ENCODE data around the gene ASB15.
"Not testable (repeated sequence)": the region's sequence is repeated elsewhere in the genome, so short reads cannot be mapped to it uniquely, and the experiment has no call there.

Gene ASB15

DNA sequence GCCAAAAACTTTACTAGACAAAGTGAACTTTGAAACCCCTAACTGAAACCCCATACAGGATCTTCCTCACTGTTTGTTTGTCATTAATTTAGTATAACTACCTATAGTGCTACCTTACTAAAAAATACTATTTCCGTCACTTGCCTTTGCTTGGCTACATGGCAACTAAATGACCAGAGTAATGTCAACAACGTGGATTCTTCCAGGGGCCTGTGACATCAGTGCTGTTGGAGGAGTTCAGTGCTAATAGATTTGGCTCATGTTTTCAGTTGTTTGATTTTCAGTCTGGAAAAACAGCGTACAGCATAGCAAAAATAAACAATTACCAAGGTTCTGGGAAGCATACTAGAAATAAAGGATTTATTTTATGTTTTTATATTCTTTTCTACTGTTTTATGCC lies 3.0 kb upstream of the ASB15 start:
- no peak for DNase-seq

DNA sequence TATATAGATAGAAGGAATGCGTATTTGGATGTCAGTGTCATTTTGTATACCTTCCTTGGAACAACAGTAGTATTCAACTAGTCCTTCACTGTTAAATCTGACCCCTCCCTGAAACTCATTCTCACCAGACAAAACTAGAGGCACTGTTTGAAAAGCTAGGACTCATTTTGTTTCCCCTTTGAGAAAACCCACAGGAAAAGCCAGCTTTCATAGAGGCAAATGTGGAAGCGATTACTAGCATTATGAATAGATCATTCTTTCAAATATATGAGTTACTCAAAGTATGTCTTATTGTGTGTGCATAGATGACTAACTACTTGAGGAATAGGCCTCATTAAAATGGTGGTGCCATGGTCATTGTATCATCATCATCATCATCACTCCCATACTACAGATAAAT lies 1.9 kb upstream of the ASB15 start:
- DNase-seq, result no peak

DNA sequence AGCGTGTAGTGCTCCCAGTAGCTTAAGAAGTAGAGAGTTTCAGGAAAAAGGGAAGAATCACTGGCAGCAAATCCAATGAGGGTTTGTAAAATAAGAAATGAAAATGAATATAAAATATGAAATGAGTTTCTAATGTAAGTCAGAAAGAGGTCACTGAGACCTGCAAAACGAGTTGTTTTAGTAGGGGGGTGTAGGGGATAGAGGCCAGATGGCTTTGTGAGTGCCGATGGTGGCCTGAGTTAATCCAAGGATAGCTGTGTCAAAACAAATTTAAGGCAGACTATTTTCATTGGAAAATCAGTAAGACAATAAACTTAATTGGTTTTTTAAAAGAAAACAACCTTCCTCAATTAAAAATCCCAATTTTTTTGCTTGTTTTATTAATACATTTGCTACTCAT lies 745 bp upstream of the ASB15 start:
- no peak for DNase-seq

DNA sequence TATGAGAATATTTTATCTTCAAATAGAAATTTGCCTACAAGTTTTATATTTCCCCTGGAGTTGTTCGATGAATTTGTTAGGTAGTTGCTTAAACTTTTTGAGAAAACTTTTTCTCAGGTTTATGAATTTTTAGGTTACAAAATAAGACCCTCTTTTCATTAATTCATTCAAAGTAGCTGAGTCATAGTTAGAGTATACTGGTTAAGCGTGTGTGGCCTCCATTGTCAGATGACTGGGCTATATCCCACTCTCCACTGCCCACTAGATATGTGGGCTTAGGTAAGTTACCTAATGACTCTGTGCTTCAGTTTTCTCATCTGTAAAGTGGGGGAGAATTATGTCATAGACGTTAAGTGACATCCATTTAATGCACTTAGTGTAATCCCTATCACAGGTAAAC lies 1.0 kb downstream of the ASB15 start:
- no peak for DNase-seq

DNA sequence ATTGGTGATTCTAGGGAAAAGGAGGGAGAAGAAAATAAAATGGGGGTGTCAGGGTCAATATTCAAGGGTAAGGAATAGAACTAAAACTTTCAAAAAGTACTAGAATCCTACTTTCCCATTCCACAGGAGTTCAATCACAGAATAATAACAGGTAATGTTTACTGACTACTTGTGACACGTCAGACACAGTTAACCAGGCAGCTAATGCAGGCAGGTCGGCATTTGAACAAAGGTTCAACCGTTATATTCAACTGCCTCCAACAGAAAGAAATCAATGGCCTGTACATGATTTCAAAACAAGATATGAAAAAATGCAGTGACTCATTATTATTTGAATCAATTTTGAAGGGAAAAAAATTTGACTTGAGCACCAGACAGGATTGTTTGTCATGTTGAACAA lies 3.1 kb downstream of the ASB15 start:
- DNase-seq, result no peak

DNA sequence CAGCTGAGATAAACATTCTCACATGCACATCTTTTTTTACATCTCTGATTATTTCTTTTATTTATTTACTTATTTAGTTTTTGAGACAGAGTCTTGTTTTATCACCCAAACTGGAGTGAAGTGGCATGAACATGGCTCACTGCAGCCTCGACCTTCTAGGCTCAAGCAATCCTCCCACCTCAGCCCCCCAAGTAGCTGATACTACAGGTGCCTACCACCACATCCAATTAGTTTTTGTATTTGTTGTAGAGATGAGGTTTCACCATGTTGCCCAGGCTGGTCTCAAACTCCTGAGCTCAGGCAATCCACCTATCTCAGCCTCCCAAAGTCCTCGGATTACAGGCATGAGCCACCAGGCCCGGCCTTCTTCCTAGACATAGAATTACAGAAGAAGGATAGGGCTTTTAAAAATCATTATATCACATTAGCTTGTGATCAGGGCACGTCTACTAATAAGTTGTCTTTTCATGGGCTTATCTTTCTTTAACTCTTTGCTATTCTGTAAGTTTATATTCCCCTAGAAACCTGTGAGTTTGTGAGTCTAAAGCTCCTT lies 5.9 kb downstream of the ASB15 start:
- DNase-seq, result no peak

DNA sequence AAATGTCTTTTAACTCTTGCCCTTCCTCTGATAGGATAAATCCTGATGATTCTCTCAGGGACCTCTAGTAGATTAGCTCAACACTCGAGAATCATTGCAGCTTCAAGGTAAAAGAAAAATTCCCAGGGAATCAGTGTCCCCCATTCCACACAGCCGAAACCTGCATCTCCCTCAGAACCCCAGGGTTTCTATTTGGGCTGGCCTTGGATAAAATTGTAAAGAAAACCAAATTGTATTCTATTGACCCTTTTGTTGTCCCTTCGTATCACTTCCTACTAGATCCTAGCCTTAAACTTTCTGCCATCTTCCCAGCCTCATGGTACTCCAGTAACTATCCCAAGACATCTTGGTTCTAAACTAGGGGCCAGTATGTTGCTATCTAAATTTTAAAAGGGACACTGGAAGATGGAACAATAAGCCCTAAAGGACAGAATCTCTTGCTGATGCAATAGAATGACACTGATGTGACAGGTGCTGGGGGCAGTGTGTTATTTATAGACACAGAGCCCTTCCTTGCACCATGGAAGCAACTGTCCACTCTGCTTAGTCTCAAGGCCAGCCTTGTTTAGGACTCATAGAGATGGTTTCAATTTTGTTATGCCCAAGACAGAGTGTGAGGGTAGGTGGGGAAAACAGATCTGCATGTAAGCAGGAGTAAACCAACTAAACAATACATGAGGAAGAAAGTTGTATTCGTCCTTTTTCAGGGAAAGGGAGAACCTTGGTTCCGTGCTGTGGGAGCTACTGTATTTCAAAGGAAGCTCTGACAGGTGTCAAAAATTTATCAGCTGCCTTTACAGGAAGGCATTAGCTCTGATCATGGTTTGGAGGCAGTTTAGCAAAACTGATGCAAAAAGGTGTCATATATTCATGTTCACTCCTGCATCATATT lies 7.6 kb downstream of the ASB15 start:
- DNase-seq, result no peak

DNA sequence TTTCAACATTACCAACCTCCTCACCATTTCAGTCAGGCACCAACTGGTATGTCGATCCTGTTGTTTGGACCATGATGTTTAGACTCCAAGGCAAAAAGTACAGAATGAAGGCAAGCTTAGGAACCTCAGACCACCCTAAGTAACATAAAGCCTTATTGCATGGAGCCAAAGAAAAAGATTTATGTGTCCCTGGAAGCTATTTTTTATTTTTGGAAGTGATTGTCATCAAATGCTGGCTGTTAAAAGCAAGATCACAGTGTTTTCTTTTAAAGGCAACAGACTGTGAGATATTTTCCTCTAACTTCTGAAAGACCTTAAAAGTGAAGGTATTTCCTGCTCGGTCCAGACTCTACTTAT lies 8.2 kb downstream of the ASB15 start:
- DNase-seq, result no peak

DNA sequence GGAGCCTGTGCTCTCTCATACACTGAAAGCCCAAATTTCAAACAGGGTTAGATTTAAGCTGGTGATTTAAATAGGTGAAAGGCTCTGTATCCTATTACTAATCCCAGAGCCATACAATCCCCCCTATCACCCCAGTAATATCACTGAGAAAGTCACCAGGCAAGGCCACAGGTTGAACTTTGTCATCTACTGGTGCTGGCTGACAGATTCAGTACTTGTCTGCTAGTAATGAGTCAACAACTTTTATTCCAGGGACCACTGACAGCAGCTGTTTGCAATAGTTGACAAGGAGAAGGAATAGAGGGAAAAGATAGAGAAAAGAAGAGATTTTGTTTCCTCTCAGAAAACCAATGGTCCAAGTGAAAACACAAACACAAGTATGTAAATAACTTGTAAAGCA lies 10.4 kb downstream of the ASB15 start:
- no peak for DNase-seq

DNA sequence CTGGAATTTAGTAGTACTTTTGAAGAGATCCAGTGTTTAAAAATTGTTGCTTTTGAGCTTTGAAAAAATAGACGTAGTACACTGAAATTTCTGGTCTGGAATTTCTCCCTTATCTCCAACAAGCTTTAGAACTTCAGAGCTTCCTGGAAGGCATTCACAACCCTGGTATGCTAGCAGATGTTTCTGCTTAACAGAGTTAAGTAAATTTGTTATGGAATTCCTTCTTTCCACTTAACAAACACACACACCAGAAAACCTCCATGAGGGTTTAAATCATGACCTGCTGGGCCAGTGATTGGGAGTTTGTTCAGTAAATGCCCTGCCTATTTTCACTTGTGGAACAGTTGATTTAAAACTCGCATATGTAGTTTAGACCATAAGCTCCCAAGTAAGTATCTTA lies 13.7 kb downstream of the ASB15 start:
- DNase-seq, result no peak

DNA sequence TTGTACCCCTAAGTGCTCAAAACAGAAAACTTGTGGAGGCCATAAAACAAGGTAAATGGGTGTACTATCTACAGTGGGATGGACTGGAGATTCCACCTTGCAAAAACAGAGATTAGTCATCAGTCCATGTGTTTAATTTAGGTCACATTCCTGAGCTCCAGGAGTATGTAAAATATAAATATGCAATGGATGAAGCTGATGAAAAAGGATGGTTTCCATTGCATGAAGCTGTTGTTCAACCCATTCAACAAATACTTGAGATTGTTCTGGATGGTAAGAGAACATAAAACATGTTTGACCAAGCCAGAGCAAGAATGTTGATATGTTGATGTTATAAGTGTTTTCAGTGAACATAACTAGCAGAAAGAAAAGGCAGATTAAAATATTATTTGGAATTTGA lies 14.6 kb downstream of the ASB15 start:
- no peak for DNase-seq

DNA sequence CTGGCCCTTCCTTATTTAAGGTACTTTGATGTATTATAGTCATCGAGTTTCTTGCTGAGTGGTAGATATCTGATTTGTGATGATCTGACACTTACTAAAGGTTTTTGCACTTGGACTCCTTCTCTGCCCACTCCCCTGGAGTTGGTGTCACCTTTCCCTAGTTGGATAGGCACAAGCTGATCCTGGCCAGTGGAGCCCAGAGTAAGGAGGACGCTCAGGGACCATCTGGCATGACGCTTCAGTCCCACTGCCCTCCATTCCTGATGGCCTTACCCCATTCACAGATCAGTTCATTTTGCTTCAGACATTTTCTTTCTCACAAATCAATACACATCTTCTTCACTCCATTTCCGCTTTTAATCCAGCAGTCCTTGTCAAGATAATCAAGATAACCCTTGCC lies 20.1 kb downstream of the ASB15 start:
- DNase-seq, result no peak

DNA sequence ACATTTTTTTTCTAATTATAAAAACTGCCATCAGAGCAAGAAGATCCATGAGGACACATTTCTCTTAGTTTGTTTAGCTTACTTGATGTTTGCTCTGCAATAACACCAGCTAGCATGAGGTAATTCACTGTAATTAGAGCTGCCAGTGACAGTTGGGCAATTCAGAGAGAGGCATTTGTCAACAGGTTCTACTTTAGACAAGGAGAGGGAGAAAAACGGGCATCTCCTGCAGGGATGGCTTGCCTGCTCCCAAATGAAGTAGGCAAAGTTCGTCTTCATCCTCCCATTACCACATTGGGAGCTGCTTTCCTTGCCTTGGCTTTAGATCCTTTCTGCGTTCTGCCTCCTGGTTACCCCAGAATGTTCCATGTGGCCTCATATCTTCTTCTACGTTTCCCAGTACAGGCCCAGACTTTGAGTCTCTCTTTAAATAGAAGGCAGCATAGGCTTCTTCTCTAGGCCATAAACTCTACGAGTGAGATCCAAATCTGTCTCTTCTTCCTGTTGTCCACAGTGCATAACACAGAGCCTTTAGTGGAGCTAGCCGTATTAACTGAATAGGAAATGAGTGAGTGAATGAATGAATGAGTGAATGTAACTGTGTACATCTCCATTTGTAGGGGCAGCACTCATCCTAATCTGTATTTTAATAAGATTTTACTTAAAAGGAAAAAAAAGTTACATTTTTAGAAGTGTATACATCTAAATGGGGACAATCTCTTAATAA lies 21.2 kb downstream of the ASB15 start:
- DNase-seq, result no peak

DNA sequence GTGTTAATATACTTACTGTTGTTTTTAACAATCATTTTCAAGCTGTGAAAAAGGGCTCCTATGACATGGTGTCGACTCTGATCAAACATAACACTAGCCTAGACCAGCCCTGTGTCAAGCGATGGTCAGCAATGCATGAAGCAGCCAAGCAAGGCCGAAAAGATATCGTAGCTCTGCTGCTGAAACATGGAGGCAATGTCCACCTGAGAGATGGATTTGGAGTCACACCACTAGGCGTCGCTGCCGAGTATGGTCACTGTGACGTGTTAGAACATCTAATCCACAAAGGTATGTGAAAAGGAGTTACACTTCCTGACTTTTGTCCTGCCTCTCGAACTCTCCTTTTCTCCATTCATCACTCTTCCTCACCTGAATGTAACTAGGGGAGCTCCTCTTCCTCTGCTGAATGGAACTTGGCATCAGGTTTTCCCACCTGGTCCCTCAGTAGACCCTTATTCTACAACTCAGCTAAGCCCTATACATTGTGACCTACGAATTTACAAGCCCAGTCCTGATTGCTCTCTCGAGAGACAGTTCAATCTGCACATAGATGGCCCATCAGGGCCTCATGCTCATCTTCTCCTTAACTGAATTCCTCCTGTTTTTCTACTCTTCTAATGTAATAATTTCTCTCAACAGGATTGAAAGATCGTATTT lies 23.0 kb downstream of the ASB15 start:
- peak; percentile 50 to 71 (median 61) for DNase-seq

DNA sequence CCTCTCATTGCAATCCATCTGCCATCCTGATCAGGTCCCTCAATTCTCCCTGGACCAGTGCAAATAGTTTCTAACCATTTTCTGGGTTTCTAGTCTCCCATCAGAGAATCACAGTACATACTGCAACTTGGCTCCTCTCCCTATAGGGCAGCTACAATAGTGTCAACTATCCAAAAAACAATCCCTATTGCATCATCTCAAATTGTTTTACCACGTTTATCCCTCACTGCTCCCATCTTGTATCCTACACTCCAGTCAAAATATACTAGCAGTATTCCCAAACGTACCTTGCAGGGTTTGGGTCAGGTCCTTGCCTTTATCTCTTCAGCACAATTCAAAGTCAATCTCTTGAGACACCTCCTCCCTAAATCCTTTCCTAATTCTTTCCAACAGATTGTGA lies 23.6 kb downstream of the ASB15 start:
- DNase-seq, result no peak

DNA sequence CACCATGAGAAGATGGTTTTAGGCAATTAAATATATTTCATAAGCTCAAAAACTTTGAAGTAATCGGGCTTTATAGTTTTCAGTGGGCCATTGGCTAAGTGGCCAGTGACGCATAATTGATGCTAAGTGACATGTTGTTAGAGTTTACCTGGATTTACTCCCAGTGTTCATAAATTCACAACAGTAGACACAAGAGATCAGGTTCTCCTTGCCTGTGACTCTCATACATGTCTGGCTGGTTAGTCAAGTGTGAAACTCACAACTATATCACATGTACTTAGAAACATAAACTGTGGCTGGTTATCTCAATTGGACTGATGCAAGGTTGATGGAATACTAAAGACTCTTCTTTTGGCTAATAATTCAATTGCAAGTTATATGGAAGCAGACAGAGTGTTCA lies 26.2 kb downstream of the ASB15 start:
- no peak for DNase-seq

DNA sequence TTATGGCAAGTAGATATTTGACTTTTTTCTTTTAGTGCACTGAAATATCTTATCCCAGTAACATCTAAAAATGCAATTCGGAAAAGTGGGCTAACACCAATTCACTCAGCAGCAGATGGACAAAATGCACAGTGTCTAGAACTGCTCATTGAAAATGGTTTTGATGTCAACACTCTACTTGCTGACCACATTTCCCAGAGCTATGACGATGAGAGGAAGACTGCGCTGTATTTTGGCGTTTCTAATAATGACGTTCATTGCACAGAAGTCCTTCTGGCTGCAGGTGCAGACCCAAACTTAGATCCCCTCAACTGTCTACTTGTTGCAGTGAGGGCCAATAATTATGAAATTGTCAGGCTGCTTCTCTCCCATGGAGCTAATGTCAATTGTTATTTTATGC lies 27.2 kb downstream of the ASB15 start:
- no peak for DNase-seq

DNA sequence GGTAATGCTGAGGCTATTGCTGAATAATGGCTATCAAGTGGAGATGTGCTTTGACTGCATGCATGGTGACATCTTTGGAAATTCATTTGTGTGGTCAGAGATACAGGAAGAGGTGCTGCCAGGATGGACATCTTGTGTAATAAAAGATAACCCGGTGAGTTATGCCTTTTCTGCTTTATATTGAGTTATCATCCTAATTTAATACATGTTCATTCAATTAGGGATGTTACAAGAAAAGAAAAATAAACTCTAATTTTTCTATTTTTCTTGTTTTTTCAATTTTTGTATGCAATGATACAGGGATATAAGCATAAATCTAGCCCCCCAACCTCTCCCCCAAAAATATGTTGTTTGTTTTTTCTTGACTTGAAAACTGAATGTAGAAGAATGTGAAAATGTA lies 27.7 kb downstream of the ASB15 start:
- DNase-seq, result no peak

DNA sequence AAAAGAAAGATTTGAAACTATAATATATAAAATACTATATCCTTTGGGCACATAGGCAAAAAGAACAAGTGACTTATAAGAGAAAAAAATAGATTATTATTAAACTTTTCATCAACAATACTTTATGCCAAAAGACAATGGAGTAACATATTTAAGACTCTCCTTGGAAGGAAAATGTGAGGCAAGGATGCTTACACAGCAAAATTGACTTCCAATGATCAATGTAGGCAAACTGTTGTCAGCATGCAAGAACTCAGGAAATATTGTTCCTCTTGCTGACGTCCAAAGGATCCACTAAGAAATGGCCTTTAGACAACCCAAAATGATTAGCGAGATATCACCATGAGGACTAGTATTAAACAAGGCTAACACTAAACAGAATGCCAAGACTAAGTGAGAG lies 31.2 kb downstream of the ASB15 start:
- DNase-seq, result no peak

DNA sequence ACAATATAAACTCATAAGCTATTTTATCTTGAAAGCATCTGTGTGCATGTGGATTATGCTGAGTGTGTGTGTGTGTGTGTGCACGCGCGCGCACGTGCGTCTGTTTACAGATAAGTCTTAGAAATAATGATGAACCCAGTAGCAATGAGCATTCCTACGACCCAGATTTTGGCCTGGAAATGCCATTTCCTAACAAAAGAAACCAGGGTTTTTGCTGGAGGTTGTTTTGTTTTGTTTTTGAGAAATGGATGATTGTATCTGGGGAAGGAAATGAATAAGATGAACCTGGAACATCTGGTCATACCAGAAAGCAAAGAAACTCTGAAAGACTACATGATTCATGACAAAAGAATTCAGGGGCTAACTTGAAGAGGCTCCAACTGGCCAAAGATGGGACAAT lies 31.9 kb downstream of the ASB15 start:
- no peak for DNase-seq

DNA sequence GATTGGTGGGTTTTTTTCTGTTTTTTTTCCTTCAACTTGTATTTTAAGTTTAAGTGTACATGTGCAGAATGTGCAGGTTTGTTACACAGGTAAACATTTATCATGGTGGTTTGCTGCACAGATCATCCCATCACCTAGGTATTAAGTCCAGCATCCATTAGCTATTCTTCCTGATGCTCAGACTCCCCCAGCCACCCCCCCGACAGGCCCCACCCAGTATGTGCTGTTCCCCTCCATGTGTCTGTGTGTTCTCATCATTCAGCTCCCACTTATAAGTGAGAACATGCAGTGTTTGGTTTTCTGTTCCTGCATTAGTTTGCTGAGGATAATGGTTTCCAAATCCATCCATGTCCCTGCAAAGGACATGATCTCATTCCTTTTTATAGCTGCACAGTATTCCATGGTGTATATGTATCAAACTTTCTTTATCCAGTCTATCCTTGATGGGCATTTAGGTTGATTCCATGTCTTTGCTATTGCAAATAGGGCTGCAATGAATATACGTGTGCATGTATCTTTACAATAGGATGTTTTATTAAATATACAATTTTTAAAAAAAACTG lies 32.5 kb downstream of the ASB15 start:
- DNase-seq, result not testable (repeated sequence)

DNA sequence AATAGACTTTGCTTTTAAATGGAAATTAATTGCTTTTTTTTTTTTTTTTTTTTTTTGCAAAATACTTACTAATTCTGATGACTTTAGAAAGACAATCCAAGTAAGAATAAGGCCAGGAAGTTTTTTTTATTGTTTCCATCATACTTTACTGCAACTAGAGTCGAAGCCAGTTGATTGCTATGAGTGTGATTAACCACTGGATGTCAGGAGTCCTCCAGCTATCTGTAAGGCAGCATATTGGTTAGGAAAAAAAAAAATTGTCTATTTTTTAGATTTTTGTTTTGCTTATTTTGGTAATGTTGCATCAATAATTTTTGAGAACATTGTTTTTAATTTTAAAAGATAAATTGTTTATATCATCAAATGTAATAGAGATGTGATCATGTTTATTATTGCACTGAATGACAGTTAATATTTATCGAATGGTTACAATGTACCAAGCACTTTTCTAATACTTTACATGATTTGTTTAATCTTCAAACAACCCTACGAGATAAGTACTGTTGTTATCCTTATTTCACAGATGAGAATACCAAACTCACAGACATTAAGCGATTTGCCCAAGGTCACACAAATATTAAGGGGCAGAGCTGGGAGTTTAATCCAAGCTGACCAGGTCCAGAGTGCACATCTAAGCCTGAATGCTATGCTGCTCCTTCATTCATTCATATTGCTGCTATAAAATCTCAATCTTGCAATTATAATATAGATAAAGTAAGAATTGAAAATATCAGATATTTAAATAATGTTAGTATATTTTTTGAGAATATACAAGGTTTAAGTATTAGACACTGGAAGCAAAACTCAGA lies 34.1 kb downstream of the ASB15 start:
- peak in 2 of 4 experiments; percentile 16 to 25 for DNase-seq

Data from suppressor macrophage (primary cell).